KMS-11 (cell line): ENCODE measurements around the gene HBZ.
"Not testable (repeated sequence)": the region's sequence is repeated elsewhere in the genome, so short reads cannot be mapped to it uniquely, and the experiment has no call there.

ENCODE experiments used
- H2AFZ ChIP-seq: fragments of 200-600 bp; sonication (generic); 2 replicates; pipeline ENCODE4 v1.6.1; 2016; ENCODE audit warnings: antibody characterized with exemption, mixed run types, low read depth
- H3K27ac ChIP-seq: fragments of 200-600 bp; sonication (generic); 2 replicates; pipeline ENCODE4 v1.6.1; 2016; ENCODE audit warnings: mild to moderate bottlenecking, mixed run types
- H3K27me3 ChIP-seq: fragments of 200-600 bp; sonication (generic); 2 replicates; pipeline ENCODE4 v1.6.1; 2017; ENCODE audit warnings: mild to moderate bottlenecking, low read depth, mixed run types, moderate library complexity; ENCODE audit not compliant: insufficient read depth
- H3K36me3 ChIP-seq: fragments of 200-600 bp; sonication (generic); 2 replicates; pipeline ENCODE4 v1.6.1; 2017; ENCODE audit warnings: mild to moderate bottlenecking, mixed run types; ENCODE audit not compliant: insufficient read depth
- H3K4me1 ChIP-seq: fragments of 200-600 bp; sonication (generic); 2 replicates; pipeline ENCODE4 v1.6.1; 2016; ENCODE audit warnings: mild to moderate bottlenecking, low read depth, mixed run types; ENCODE audit not compliant: poor library complexity, severe bottlenecking
- H3K4me2 ChIP-seq: fragments of 200-600 bp; sonication (generic); 2 replicates; pipeline ENCODE4 v1.7.0; 2016; ENCODE audit warnings: mild to moderate bottlenecking, mixed run types
- H3K4me3 ChIP-seq: fragments of 200-600 bp; sonication (generic); IDR thresholded peaks from 2 replicates; pipeline ENCODE4 v1.6.1; 2017; ENCODE audit warnings: low read depth, low read length, mixed read lengths; ENCODE audit not compliant: insufficient read depth
- H3K79me2 ChIP-seq: fragments of 200-600 bp; sonication (generic); 2 replicates; pipeline ENCODE4 v1.6.1; 2016; ENCODE audit warnings: low read depth, mixed run types; ENCODE audit not compliant: insufficient read depth
- H3K9ac ChIP-seq: fragments of 200-600 bp; sonication (generic); 2 replicates; pipeline ENCODE4 v1.6.1; 2016; ENCODE audit warnings: mild to moderate bottlenecking, mixed run types
- H4K20me1 ChIP-seq: fragments of 200-600 bp; sonication (generic); 2 replicates; pipeline ENCODE4 v1.6.1; 2016; ENCODE audit warnings: mild to moderate bottlenecking, mixed run types; ENCODE audit not compliant: insufficient read depth
- TF ChIP-seq, protein P1 (sequence below): fragments of 200-600 bp; sonication (generic); conservative IDR thresholded peaks from 2 replicates; pipeline ENCODE4 v1.6.1; 2017; ENCODE audit warnings: low read depth, mild to moderate bottlenecking, antibody characterized with exemption, low read length, moderate library complexity, mixed read lengths

The HBZ gene

DNA sequence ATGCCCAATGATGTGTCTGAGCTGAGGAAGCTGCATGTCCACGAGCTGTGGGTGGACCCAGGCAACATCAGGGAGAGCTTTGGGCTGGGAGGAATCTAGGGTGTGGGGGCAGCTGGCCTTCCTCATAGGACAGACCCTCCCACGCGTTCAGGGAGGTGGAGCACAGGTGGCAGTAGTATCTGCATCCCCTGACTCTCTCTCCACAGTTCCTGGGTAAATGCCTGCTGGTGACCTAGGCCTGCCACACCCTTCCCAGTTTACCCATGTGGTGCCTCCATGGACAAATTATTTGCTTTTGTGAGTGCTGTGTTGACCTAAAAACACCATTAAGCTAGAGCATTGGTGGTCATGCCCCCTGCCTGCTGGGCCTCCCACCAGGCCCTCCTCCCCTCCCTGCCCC, 16.6 kb downstream of the HBZ start:
- Histone ChIP-seq H3K9ac (no peak overlapping the region), H3K27me3 (peaks cover 61% of the 10 kb centered on the region), H3K79me2 (no peaks in the 10 kb centered on the region), H3K4me3 (no peak overlapping the region), H3K4me1 (no peaks in the 10 kb centered on the region), H3K27ac (no peak overlapping the region), H3K4me2 (no peak overlapping the region), H4K20me1 (no peaks in the 10 kb centered on the region), H2AFZ (no peak overlapping the region), H3K36me3 (no peaks in the 10 kb centered on the region)
- TF ChIP-seq, protein P1, sequence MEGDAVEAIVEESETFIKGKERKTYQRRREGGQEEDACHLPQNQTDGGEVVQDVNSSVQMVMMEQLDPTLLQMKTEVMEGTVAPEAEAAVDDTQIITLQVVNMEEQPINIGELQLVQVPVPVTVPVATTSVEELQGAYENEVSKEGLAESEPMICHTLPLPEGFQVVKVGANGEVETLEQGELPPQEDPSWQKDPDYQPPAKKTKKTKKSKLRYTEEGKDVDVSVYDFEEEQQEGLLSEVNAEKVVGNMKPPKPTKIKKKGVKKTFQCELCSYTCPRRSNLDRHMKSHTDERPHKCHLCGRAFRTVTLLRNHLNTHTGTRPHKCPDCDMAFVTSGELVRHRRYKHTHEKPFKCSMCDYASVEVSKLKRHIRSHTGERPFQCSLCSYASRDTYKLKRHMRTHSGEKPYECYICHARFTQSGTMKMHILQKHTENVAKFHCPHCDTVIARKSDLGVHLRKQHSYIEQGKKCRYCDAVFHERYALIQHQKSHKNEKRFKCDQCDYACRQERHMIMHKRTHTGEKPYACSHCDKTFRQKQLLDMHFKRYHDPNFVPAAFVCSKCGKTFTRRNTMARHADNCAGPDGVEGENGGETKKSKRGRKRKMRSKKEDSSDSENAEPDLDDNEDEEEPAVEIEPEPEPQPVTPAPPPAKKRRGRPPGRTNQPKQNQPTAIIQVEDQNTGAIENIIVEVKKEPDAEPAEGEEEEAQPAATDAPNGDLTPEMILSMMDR = no peak

DNA sequence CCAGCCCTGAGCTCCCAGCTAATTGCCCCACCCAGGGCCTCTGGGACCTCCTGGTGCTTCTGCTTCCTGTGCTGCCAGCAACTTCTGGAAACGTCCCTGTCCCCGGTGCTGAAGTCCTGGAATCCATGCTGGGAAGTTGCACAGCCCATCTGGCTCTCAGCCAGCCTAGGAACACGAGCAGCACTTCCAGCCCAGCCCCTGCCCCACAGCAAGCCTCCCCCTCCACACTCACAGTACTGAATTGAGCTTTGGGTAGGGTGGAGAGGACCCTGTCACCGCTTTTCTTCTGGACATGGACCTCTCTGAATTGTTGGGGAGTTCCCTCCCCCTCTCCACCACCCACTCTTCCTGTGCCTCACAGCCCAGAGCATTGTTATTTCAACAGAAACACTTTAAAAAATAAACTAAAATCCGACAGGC, 17.7 kb downstream of the HBZ start:
- not testable (repeated sequence) for H3K9ac ChIP-seq, H3K27ac ChIP-seq

DNA sequence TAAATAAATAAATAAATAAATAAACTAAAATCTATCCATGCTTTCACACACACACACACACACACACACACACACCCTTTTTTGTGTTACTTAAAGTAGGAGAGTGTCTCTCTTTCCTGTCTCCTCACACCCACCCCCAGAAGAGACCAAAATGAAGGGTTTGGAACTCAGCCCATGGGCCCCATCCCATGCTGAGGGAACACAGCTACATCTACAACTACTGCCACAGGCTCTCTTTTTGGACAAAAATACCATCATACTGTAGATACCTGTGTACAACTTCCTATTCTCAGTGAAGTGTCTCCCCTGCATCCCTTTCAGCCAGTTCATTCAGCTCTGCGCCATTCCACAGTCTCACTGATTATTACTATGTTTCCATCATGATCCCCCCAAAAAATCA, 18.3 kb downstream of the HBZ start:
- H3K27me3 ChIP-seq = peaks cover 67% of the 10 kb centered on the region
- no peaks in the 10 kb centered on the region for H4K20me1 ChIP-seq

More for the DNA sequence above, 17.7 kb downstream of the HBZ start:
- not testable (repeated sequence) for H3K4me3 ChIP-seq, H3K79me2 ChIP-seq, H2AFZ ChIP-seq, H4K20me1 ChIP-seq, H3K36me3 ChIP-seq, H3K4me2 ChIP-seq, H3K4me1 ChIP-seq
- H3K27me3 ChIP-seq = peaks cover 68% of the 10 kb centered on the region

DNA sequence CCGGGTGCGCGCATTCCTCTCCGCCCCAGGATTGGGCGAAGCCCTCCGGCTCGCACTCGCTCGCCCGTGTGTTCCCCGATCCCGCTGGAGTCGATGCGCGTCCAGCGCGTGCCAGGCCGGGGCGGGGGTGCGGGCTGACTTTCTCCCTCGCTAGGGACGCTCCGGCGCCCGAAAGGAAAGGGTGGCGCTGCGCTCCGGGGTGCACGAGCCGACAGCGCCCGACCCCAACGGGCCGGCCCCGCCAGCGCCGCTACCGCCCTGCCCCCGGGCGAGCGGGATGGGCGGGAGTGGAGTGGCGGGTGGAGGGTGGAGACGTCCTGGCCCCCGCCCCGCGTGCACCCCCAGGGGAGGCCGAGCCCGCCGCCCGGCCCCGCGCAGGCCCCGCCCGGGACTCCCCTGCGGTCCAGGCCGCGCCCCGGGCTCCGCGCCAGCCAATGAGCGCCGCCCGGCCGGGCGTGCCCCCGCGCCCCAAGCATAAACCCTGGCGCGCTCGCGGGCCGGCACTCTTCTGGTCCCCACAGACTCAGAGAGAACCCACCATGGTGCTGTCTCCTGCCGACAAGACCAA, 20.0 kb downstream of the HBZ start, which contains the start of gene HBA2:
Gene HBA2 (plus strand): TSS at position 503 of the 568 bp plus-strand sequence. CDS start 37 bp downstream, at position 540.
- not testable (repeated sequence) for H3K4me3 ChIP-seq

More for the DNA sequence above, 18.3 kb downstream of the HBZ start:
- no peak overlapping the region for H3K4me3 ChIP-seq
- H3K79me2 ChIP-seq = no peaks in the 10 kb centered on the region
- TF ChIP-seq, protein P1 = no peak
- no peak overlapping the region for H3K27ac ChIP-seq
- no peaks in the 10 kb centered on the region for H3K4me1 ChIP-seq
- H3K9ac ChIP-seq = no peak overlapping the region
- H3K36me3 ChIP-seq = no peaks in the 10 kb centered on the region
- no peak overlapping the region for H2AFZ ChIP-seq
- no peak overlapping the region for H3K4me2 ChIP-seq

DNA sequence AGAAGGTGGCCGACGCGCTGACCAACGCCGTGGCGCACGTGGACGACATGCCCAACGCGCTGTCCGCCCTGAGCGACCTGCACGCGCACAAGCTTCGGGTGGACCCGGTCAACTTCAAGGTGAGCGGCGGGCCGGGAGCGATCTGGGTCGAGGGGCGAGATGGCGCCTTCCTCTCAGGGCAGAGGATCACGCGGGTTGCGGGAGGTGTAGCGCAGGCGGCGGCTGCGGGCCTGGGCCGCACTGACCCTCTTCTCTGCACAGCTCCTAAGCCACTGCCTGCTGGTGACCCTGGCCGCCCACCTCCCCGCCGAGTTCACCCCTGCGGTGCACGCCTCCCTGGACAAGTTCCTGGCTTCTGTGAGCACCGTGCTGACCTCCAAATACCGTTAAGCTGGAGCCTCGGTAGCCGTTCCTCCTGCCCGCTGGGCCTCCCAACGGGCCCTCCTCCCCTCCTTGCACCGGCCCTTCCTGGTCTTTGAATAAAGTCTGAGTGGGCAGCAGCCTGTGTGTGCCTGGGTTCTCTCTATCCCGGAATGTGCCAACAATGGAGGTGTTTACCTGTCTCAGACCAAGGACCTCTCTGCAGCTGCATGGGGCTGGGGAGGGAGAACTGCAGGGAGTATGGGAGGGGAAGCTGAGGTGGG, 20.9 kb downstream of the HBZ start:
- not testable (repeated sequence) for H4K20me1 ChIP-seq, H2AFZ ChIP-seq, H3K4me3 ChIP-seq, H3K4me1 ChIP-seq, H3K79me2 ChIP-seq, H3K4me2 ChIP-seq, H3K27ac ChIP-seq, H3K36me3 ChIP-seq, H3K9ac ChIP-seq
- H3K27me3 ChIP-seq = peaks cover 59% of the 10 kb centered on the region

More for the DNA sequence above, 20.0 kb downstream of the HBZ start, which contains the start of gene HBA2:
- H3K27ac ChIP-seq, H3K4me2 ChIP-seq, H3K79me2 ChIP-seq, H4K20me1 ChIP-seq, H2AFZ ChIP-seq, H3K4me1 ChIP-seq, H3K36me3 ChIP-seq, H3K9ac ChIP-seq: not testable (repeated sequence)
- peaks cover 59% of the 10 kb centered on the region for H3K27me3 ChIP-seq

DNA sequence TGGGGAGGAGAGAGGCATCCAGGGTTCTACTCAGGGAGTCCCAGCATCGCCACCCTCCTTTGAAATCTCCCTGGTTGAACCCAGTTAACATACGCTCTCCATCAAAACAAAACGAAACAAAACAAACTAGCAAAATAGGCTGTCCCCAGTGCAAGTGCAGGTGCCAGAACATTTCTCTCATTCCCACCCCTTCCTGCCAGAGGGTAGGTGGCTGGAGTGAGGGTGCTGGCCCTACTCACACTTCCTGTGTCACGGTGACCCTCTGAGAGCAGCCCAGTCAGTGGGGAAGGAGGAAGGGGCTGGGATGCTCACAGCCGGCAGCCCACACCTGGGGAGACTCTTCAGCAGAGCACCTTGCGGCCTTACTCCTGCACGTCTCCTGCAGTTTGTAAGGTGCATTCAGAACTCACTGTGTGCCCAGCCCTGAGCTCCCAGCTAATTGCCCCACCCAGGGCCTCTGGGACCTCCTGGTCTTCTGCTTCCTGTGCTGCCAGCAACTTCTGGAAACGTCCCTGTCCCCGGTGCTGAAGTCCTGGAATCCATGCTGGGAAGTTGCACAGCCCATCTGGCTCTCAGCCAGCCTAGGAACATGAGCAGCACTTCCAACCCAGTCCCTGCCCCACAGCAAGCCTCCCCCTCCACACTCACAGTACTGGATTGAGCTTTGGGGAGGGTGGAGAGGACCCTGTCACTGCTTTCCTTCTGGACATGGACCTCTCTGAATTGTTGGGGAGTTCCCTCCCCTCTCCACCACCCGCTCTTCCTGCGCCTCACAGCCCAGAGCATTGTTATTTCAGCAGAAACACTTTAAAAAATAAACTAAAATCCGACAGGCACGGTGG, 21.7 kb downstream of the HBZ start:
- H3K4me3 ChIP-seq, H3K4me1 ChIP-seq, H3K4me2 ChIP-seq, H3K9ac ChIP-seq, H2AFZ ChIP-seq, H3K79me2 ChIP-seq, H4K20me1 ChIP-seq, H3K36me3 ChIP-seq, H3K27ac ChIP-seq: not testable (repeated sequence)
- H3K27me3 ChIP-seq = peaks cover 61% of the 10 kb centered on the region
